GM12878 (cell line): ENCODE results near the gene TLX1. TPM values are rescaled to one million over a fixed set of nuclear protein-coding genes. Genes with fewer than 3 reads are reported as not detected.

Experiments
- ATAC-seq: fragments of 200-7000 bp; cut with Tn5 transposase; 3 replicates; pipeline ENCODE4 v1.9.1; 2020; ENCODE audit warnings: mild to moderate bottlenecking, moderate library complexity
- BruUV-seq: library from RNA; stranded (reverse); fragments of 400-500 nt; replicated peaks from 2 replicates; lab custom pipeline; 2021; lab: Mats Ljungman, UMichigan
- CTCF ChIA-PET: fragments of 300-600 bp; sonication (Branson Sonifier 250); formaldehyde crosslinking; extraction: SDS; loops from one replicate; lab custom pipeline; 2021; ENCODE audit warnings: inconsistent platforms; lab: Yijun Ruan, JAX
- POLR2A ChIA-PET: fragments of 350-600 bp; formaldehyde crosslinking; extraction: SDS; loops from one replicate; lab custom pipeline; 2021; ENCODE audit warnings: inconsistent platforms; lab: Charles Lee
- RAD21 ChIA-PET: fragments of 300-600 bp; sonication (Branson Sonifier 250); formaldehyde crosslinking; loops from one replicate; lab custom pipeline; 2023; ENCODE audit warnings: antibody characterized with exemption; ENCODE audit not compliant: unreplicated experiment; lab: Charles Lee
- SMC1A ChIA-PET: fragments of 300-600 bp; sonication (Branson Sonifier 250); formaldehyde crosslinking; loops from one replicate; lab custom pipeline; 2023; ENCODE audit not compliant: unreplicated experiment, uncharacterized antibody; lab: Charles Lee
- DNase-seq: peaks from one replicate; pipeline ENCODE4 v3.0.0-alpha.2; 2011; ENCODE audit warnings: low read depth, low spot score
- FAIRE-seq: peaks from 3 replicates; lab custom pipeline; 2011; peaks lifted over from hg19 to GRCh38; lab: Jason Lieb, UNC
- H2AFZ ChIP-seq: 2 replicates; pipeline ENCODE4 v1.6.0; 2011; ENCODE audit warnings: low read depth, low read length, control low read depth; ENCODE audit not compliant: control insufficient read depth
- H3K27ac ChIP-seq: 2 replicates; pipeline ENCODE4 v1.5.1; 2011; ENCODE audit warnings: control low read depth; ENCODE audit not compliant: control insufficient read depth, insufficient read depth
- H3K27me3 ChIP-seq, 2 experiments: replicated peaks in 1 of 2; 2 replicates each; pipeline versions ENCODE4 v1.6.0 to v1.6.1; 2011; ENCODE audit warnings: low read length in 1 of 2; ENCODE audit not compliant: control insufficient read depth in 2 of 2, insufficient read depth in 2 of 2
- H3K36me3 ChIP-seq, 2 experiments: 2 replicates each; pipeline ENCODE4 v1.5.1; 2011; ENCODE audit warnings: low read length in 1 of 2; ENCODE audit not compliant: control insufficient read depth in 2 of 2, insufficient read depth in 2 of 2
- H3K4me1 ChIP-seq: 2 replicates; pipeline ENCODE4 v1.6.1; 2011; ENCODE audit warnings: mild to moderate bottlenecking, low read length, moderate library complexity, mixed read lengths; ENCODE audit not compliant: control insufficient read depth, insufficient read depth
- H3K4me2 ChIP-seq: 2 replicates; pipeline ENCODE4 v1.6.0; 2011; ENCODE audit warnings: control low read depth; ENCODE audit not compliant: control insufficient read depth, insufficient read depth
- H3K4me3 ChIP-seq: fragments of 200-600 bp; sonication (generic); 2 replicates; pipeline ENCODE4 v1.5.1; 2016
- H3K79me2 ChIP-seq: 2 replicates; pipeline ENCODE4 v1.6.0; 2011; ENCODE audit warnings: low read length; ENCODE audit not compliant: control insufficient read depth, insufficient read depth
- H3K9ac ChIP-seq: 2 replicates; pipeline ENCODE4 v1.8.0; 2011; ENCODE audit warnings: low read length, control low read depth, mixed read lengths; ENCODE audit not compliant: control insufficient read depth, insufficient read depth
- H3K9me3 ChIP-seq: replicated peaks from 3 replicates; pipeline ENCODE4 v1.5.1; 2011; ENCODE audit warnings: mild to moderate bottlenecking, low read length; ENCODE audit not compliant: control insufficient read depth, insufficient read depth
- H4K20me1 ChIP-seq: 2 replicates; pipeline ENCODE4 v1.6.0; 2011; ENCODE audit not compliant: control insufficient read depth, insufficient read depth
- BCL3 ChIP-seq: IDR thresholded peaks from 2 replicates; pipeline ENCODE4 v1.6.1; 2011; ENCODE audit warnings: borderline replicate concordance, low read depth, mild to moderate bottlenecking, moderate library complexity, low read length; ENCODE audit not compliant: insufficient read depth, poor library complexity, severe bottlenecking
- BMI1 ChIP-seq: fragments of 450-650 bp; IDR thresholded peaks from 2 replicates; pipeline ENCODE4 v1.6.1; 2016; ENCODE audit warnings: mild to moderate bottlenecking, moderate library complexity, borderline replicate concordance
- FOXK2 ChIP-seq: fragments of 450-650 bp; IDR thresholded peaks from 2 replicates; pipeline ENCODE4 v1.6.1; 2017; ENCODE audit warnings: mild to moderate bottlenecking, moderate library complexity
- LARP7 ChIP-seq: fragments of 450-650 bp; IDR thresholded peaks from 2 replicates; pipeline ENCODE4 v1.6.1; 2017; ENCODE audit warnings: mild to moderate bottlenecking
- MYC ChIP-seq: IDR thresholded peaks from 2 replicates; pipeline ENCODE4 v1.6.1; 2011; ENCODE audit warnings: mild to moderate bottlenecking, low read length, moderate library complexity, inconsistent platforms; ENCODE audit not compliant: insufficient read depth, insufficient replicate concordance, insufficient read length, severe bottlenecking
- NFIC ChIP-seq: IDR thresholded peaks from 2 replicates; pipeline ENCODE4 v1.6.1; 2012; ENCODE audit warnings: low read depth, mild to moderate bottlenecking, inconsistent platforms, low read length, moderate library complexity
- NR2C1 ChIP-seq: fragments of 450-650 bp; IDR thresholded peaks from 2 replicates; pipeline ENCODE4 v1.6.1; 2017; ENCODE audit warnings: antibody characterized with exemption, mild to moderate bottlenecking, moderate library complexity
- POLR2A ChIP-seq: IDR thresholded peaks from 2 replicates; pipeline ENCODE4 v1.6.1; 2011; ENCODE audit warnings: low read depth, mild to moderate bottlenecking, low read length
- POU2F2 ChIP-seq: IDR thresholded peaks from 3 replicates; pipeline ENCODE4 v1.6.1; 2011; ENCODE audit warnings: low read depth, mild to moderate bottlenecking, low read length, borderline replicate concordance
- RFX5 ChIP-seq: IDR thresholded peaks from 2 replicates; pipeline ENCODE4 v1.6.1; 2011; ENCODE audit warnings: low read depth, low read length, improper control_type of control experiment
- SREBF1 ChIP-seq: IDR thresholded peaks from 2 replicates; pipeline ENCODE4 v1.6.1; 2012; ENCODE audit warnings: mild to moderate bottlenecking, low read length
- SREBF2 ChIP-seq: IDR thresholded peaks from 2 replicates; pipeline ENCODE4 v1.6.1; 2012; ENCODE audit warnings: mild to moderate bottlenecking, low read length
- ZSCAN29 ChIP-seq: fragments of 450-650 bp; IDR thresholded peaks from 2 replicates; pipeline ENCODE4 v1.6.1; 2017; ENCODE audit warnings: mild to moderate bottlenecking, moderate library complexity
- ZZZ3 ChIP-seq: IDR thresholded peaks from 2 replicates; pipeline ENCODE4 v1.6.1; 2011; ENCODE audit warnings: low read depth; ENCODE audit not compliant: control insufficient read depth, insufficient read length
- WGBS: methylation state at CpG from one replicate; pipeline ENCODE4 v1.1.6; 2016; ENCODE audit warnings: low lambda C conversion rate; ENCODE audit not compliant: insufficient replicate concordance, insufficient coverage; ENCODE audit errors: missing lambda C conversion rate; 5-methylcytosine and 5-hydroxymethylcytosine counted together
- in situ Hi-C: fragments of 300-500 bp; cut with MboI; formaldehyde crosslinking; loops from 9 replicates; pipeline ENCODE4 v1.14.3; 2018; ENCODE audit warnings: mixed read lengths
- intact Hi-C: fragments of 100-400 bp; cut with micrococcal nuclease; formaldehyde crosslinking; loops from one replicate; pipeline ENCODE4 v1.14.2; 2022; ENCODE audit not compliant: unreplicated experiment
- polyA plus RNA-seq, 11 experiments: library from polyadenylated mRNA; depleted of rRNA in 4 of 11; unstranded in 6 of 11; stranded (reverse) in 5 of 11; fragments of >200 nt; fragmentation: Nextera tagmentation in 4 of 11; fragmentation: Illumina TruSeq in 1 of 11; extraction: Ambion mirVana in 4 of 11; extraction: Trizol in 1 of 11; gene quantifications; 1 replicate in 1 of 11; 2 replicates in 10 of 11; pipeline versions ENCODE4 v1.2.1 to v1.2.3, GENCODE V29; 2011 to 2016; ENCODE audit warnings: inconsistent platforms in 2 of 11, missing spikeins in 2 of 11, low read depth in 1 of 11
- total RNA-seq, 4 experiments: library from RNA; depleted of rRNA in 3 of 4; stranded (reverse); fragments of >200 nt in 3 of 4; fragmentation: Illumina TruSeq in 1 of 4; extraction: Trizol in 1 of 4; gene quantifications; 2 replicates each; pipeline versions ENCODE4 v1.2.1 to v1.2.3, GENCODE V29; 2013 to 2021
- TF ChIP-seq, protein P1 (sequence below): fragments of 450-650 bp; IDR thresholded peaks from 2 replicates; pipeline ENCODE4 v1.6.1; 2016; ENCODE audit warnings: mild to moderate bottlenecking
- TF ChIP-seq, protein P2 (sequence below): IDR thresholded peaks from 2 replicates; pipeline ENCODE4 v1.6.1; 2011; ENCODE audit warnings: low read depth, low read length, improper control_type of control experiment, borderline replicate concordance

Gene TLX1
- total and polyA plus RNA-seq, 10 of the 15 experiments (the other 5 are each of a cell fraction or from before 2014, with no cell fraction given) = not detected

- ATAC-seq = peak; percentile 33
- Histone ChIP-seq H2AFZ (no peak overlapping the region), H3K36me3 (no peaks in the 10 kb centered on the region)
These were observed 27.5 kb downstream of the TLX1 start for GRCh38 chr10:101158459-101159058.

More at GRCh38 chr10:101158459-101159058, 27.5 kb downstream of the TLX1 start:
- SMC1A ChIA-PET = no interaction called here
- Histone ChIP-seq H3K27me3 (peaks cover 1 to 2% of the 10 kb centered on the region in 2 experiments; a peak in 3 of 4 replicates), H3K79me2 (no peaks in the 10 kb centered on the region), H3K4me1 (peaks cover 6% of the 10 kb centered on the region), H3K9ac (no peak overlapping the region), H4K20me1 (no peaks in the 10 kb centered on the region; the same call in 1 of the 2 replicates), H3K4me3 (no peak overlapping the region), H3K27ac (no peak overlapping the region), H3K4me2 (no peak overlapping the region), H3K9me3 (no peaks in the 10 kb centered on the region)
- CTCF ChIA-PET = interaction anchor here (1.2 to 4.8 kb wide), 4 partner anchors 17 to 413 kb away, joined by 3 to 25 read pairs (median 5); no protein-coding TSS in a partner anchor
- WGBS = 9% methylated on average over 4 of the region's 4 CpGs
- no peak for FAIRE-seq
- BruUV-seq = no TSS peak
- POLR2A ChIA-PET = no interaction called here
- no peak for DNase-seq
- in situ Hi-C loops = no loop called here
- intact Hi-C loops = no loop called here
- TF ChIP-seq, protein P1, sequence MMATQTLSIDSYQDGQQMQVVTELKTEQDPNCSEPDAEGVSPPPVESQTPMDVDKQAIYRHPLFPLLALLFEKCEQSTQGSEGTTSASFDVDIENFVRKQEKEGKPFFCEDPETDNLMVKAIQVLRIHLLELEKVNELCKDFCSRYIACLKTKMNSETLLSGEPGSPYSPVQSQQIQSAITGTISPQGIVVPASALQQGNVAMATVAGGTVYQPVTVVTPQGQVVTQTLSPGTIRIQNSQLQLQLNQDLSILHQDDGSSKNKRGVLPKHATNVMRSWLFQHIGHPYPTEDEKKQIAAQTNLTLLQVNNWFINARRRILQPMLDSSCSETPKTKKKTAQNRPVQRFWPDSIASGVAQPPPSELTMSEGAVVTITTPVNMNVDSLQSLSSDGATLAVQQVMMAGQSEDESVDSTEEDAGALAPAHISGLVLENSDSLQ = 0 out of 2 replicates have a peak, but pooled peaks have one; percentile 37
- TF ChIP-seq MYC (no peak), FOXK2 (no peak), BCL3 (no peak), ZSCAN29 (no peak), BMI1 (peak; percentile 86), SREBF2 (no peak), POU2F2 (peak; percentile 53; the same call in 1 of the 3 replicates), ZZZ3 (no peak), NR2C1 (no peak), SREBF1 (no peak), NFIC (no peak), LARP7 (no peak), RFX5 (no peak), POLR2A (no peak)
- TF ChIP-seq, protein P2, sequence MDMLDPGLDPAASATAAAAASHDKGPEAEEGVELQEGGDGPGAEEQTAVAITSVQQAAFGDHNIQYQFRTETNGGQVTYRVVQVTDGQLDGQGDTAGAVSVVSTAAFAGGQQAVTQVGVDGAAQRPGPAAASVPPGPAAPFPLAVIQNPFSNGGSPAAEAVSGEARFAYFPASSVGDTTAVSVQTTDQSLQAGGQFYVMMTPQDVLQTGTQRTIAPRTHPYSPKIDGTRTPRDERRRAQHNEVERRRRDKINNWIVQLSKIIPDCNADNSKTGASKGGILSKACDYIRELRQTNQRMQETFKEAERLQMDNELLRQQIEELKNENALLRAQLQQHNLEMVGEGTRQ = no peak
- RAD21 ChIA-PET = no interaction called here
